ENCODE measurements around the gene TMEM11. TPM values are rescaled to one million over a fixed set of nuclear protein-coding genes. Genes with fewer than 3 reads are reported as not detected.

Gene TMEM11
- total RNA-seq, 4 donors from 2014 or later: 25.6 to 38.0 (median 33.8) TPM

DNA sequence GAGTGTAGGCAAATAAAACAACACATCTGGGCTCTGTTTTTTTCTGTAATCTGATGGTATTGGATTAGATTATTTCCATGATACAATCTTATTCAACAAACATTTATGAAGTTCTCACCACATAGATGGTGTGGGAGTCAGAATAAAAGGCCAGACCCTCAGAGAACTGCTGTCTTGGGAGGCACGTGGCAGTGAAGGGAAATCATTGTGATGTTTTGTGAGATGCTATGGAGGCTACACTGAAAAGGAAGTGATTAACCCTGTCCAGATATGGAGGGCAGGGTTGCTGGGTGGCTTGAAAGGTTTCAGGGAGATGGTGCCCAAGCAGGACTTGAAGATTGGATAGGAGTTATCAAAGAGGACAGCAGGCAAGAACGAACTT, 51.6 kb downstream of the TMEM11 start:
- Histone ChIP-seq H3K4me3 (no peak overlapping the region), H3K9me3 (no peaks in the 10 kb centered on the region), H3K27me3 (no peaks in the 10 kb centered on the region), H3K27ac (peak overlapping the region; percentile 10), H3K36me3 (no peaks in the 10 kb centered on the region), H3K4me1 (peaks cover 34% of the 10 kb centered on the region)
- TF ChIP-seq POLR2AphosphoS5 (IDR thresholded peaks at IDR 0.05) (no peak), EP300 (IDR thresholded peaks at IDR 0.05) (no peak), POLR2A (IDR thresholded peaks at IDR 0.05) (no peak)
- TF ChIP-seq, protein P1, sequence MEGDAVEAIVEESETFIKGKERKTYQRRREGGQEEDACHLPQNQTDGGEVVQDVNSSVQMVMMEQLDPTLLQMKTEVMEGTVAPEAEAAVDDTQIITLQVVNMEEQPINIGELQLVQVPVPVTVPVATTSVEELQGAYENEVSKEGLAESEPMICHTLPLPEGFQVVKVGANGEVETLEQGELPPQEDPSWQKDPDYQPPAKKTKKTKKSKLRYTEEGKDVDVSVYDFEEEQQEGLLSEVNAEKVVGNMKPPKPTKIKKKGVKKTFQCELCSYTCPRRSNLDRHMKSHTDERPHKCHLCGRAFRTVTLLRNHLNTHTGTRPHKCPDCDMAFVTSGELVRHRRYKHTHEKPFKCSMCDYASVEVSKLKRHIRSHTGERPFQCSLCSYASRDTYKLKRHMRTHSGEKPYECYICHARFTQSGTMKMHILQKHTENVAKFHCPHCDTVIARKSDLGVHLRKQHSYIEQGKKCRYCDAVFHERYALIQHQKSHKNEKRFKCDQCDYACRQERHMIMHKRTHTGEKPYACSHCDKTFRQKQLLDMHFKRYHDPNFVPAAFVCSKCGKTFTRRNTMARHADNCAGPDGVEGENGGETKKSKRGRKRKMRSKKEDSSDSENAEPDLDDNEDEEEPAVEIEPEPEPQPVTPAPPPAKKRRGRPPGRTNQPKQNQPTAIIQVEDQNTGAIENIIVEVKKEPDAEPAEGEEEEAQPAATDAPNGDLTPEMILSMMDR (IDR thresholded peaks at IDR 0.05): no peak
- WGBS: 64% methylated on average over 2 of the region's 2 CpGs
- DNase-seq (ENCODE audit: low spot score in 2 of 2): no peak

DNA sequence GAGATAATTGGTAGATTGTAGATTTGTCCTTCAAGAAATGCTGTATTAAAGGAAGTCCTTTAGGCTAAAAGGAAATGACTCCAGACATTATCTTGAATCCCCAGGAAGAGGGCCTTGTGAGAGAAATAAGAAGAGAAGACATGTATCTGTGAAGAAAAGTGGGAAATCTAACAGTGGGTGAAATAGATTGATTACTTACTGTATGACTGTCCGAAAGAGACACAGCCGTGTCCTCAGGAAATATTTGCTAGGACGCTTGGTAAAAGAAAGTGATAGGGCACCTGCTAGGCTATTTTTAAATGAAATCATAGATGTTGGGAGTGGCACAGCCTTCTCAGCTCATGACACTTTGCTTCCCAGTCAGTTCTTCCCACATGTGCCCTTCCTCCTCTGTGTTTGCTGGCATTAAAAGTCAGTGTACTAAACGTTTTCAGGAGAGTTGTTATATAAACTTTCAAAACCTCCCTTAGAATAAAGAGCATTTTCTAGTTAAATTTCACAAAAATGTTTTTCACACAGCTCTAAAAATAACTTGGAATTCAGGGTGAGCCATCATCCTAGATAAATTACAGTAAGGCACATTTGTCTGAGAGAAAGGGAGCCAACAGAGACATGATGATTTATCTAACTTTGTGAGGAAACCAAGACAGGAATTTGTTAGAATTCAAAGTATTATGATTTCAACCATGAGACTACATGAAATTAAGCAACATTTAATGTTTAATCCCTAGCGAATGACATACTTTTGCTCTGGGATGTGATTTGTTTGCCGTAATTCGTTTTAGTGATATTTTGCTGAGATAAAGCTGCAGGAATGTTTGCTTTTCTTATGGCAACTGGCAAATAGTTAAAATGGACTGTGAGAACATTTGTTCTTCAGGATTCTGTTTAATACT, 52.2 kb downstream of the TMEM11 start:
- Histone ChIP-seq H3K4me1 (peaks cover 29% of the 10 kb centered on the region), H3K4me3 (no peak overlapping the region), H3K9me3 (no peaks in the 10 kb centered on the region), H3K36me3 (no peaks in the 10 kb centered on the region), H3K27me3 (no peaks in the 10 kb centered on the region), H3K27ac (peak overlapping the region; percentile 38)
- WGBS: 34% methylated on average over 7 of the region's 7 CpGs
- no peak for TF ChIP-seq POLR2A (IDR thresholded peaks at IDR 0.05)
- no peak for TF ChIP-seq POLR2AphosphoS5 (IDR thresholded peaks at IDR 0.05)
- TF ChIP-seq EP300 (IDR thresholded peaks at IDR 0.05): no peak
- TF ChIP-seq, protein P1 (IDR thresholded peaks at IDR 0.05): no peak
- no peak for DNase-seq (ENCODE audit: low spot score in 2 of 2)

GRCh38 chr17:21160401-21160800, 53.6 kb downstream of the TMEM11 start:
- DNase-seq (ENCODE audit: low spot score in 2 of 2): no peak
- no peak for TF ChIP-seq POLR2AphosphoS5 (IDR thresholded peaks at IDR 0.05)
- TF ChIP-seq, protein P1 (IDR thresholded peaks at IDR 0.05): no peak
- no peak for TF ChIP-seq EP300 (IDR thresholded peaks at IDR 0.05)
- TF ChIP-seq POLR2A (IDR thresholded peaks at IDR 0.05): no peak

GRCh38 chr17:21157586-21158370, 56.2 kb downstream of the TMEM11 start:
- Histone ChIP-seq H3K36me3 (no peaks in the 10 kb centered on the region), H3K9me3 (no peaks in the 10 kb centered on the region), H3K27ac (no peak overlapping the region), H3K4me3 (no peak overlapping the region), H3K27me3 (no peaks in the 10 kb centered on the region), H3K4me1 (peaks cover 18% of the 10 kb centered on the region)
- DNase-seq (ENCODE audit: low spot score in 2 of 2): no peak
- WGBS: 64% methylated on average over 1 of the region's 1 CpG
- TF ChIP-seq, protein P1 (IDR thresholded peaks at IDR 0.05): no peak
- no peak for TF ChIP-seq POLR2AphosphoS5 (IDR thresholded peaks at IDR 0.05)
- no peak for TF ChIP-seq POLR2A (IDR thresholded peaks at IDR 0.05)

More at GRCh38 chr17:21160401-21160800, 53.6 kb downstream of the TMEM11 start:
- peaks cover 20% of the 10 kb centered on the region for H3K4me1 ChIP-seq
- no peak overlapping the region for H3K4me3 ChIP-seq
- H3K27me3 ChIP-seq: no peaks in the 10 kb centered on the region
- no peaks in the 10 kb centered on the region for H3K36me3 ChIP-seq
- no peaks in the 10 kb centered on the region for H3K9me3 ChIP-seq
- H3K27ac ChIP-seq: no peak overlapping the region

- no peak overlapping the region for H3K4me3 ChIP-seq
- DNase-seq (ENCODE audit: low spot score in 2 of 2): no peak
- H3K36me3 ChIP-seq: no peaks in the 10 kb centered on the region
- 75% methylated on average over 1 of the region's 1 CpG for WGBS
- H3K4me1 ChIP-seq: no peaks in the 10 kb centered on the region
- no peak overlapping the region for H3K27ac ChIP-seq
- TF ChIP-seq EP300 (IDR thresholded peaks at IDR 0.05) (no peak), POLR2A (IDR thresholded peaks at IDR 0.05) (no peak), POLR2AphosphoS5 (IDR thresholded peaks at IDR 0.05) (no peak)
- TF ChIP-seq, protein P1 (IDR thresholded peaks at IDR 0.05): no peak
- no peaks in the 10 kb centered on the region for H3K27me3 ChIP-seq
- H3K9me3 ChIP-seq: no peaks in the 10 kb centered on the region
Measured at GRCh38 chr17:21152731-21153130, 61.2 kb downstream of the TMEM11 start.
